Mucosa of stomach (tissue), 1 donor: ENCODE results near the gene SPAG6.

Source experiments
- H3K27me3 ChIP-seq: one replicate; pipeline ENCODE4 v1.7.0; 2013; ENCODE audit warnings: mild to moderate bottlenecking, low read length; ENCODE audit not compliant: control insufficient read depth, insufficient read depth
- H3K36me3 ChIP-seq: one replicate; pipeline ENCODE4 v1.7.0; 2013; ENCODE audit warnings: low read length; ENCODE audit not compliant: control insufficient read depth, insufficient read depth
- H3K4me1 ChIP-seq: one replicate; pipeline ENCODE4 v1.7.0; 2013; ENCODE audit warnings: mild to moderate bottlenecking, low read length; ENCODE audit not compliant: control insufficient read depth, insufficient read depth
- H3K4me3 ChIP-seq: one replicate; pipeline ENCODE4 v1.7.0; 2013; ENCODE audit warnings: low read length
- H3K9ac ChIP-seq: one replicate; pipeline ENCODE4 v1.7.0; 2013; ENCODE audit warnings: mild to moderate bottlenecking, low read length, moderate library complexity
- H3K9me3 ChIP-seq: one replicate; pipeline ENCODE4 v1.7.0; 2013; ENCODE audit warnings: mild to moderate bottlenecking, low read length, moderate library complexity; ENCODE audit not compliant: control insufficient read depth
- donor health status: Pancreatic carcinoma.

Gene SPAG6

GRCh38 chr10:22461891-22462290 is 116.6 kb downstream of the SPAG6 start:
- H3K9ac ChIP-seq, result no peak overlapping the region
- no peaks in the 10 kb centered on the region for H3K4me1 ChIP-seq
- H3K9me3 ChIP-seq, result no peaks in the 10 kb centered on the region
- no peak overlapping the region for H3K4me3 ChIP-seq
- H3K36me3 ChIP-seq, result no peaks in the 10 kb centered on the region
- no peaks in the 10 kb centered on the region for H3K27me3 ChIP-seq

- H3K4me3 ChIP-seq, result no peak overlapping the region
- no peaks in the 10 kb centered on the region for H3K27me3 ChIP-seq
- H3K9ac ChIP-seq, result no peak overlapping the region
- H3K36me3 ChIP-seq, result no peaks in the 10 kb centered on the region
- no peaks in the 10 kb centered on the region for H3K9me3 ChIP-seq
- no peaks in the 10 kb centered on the region for H3K4me1 ChIP-seq
Measured at GRCh38 chr10:22463255-22463654, 118.0 kb downstream of the SPAG6 start.

- Histone ChIP-seq H3K4me3 (no peak overlapping the region), H3K36me3 (no peaks in the 10 kb centered on the region), H3K9ac (no peak overlapping the region), H3K9me3 (no peaks in the 10 kb centered on the region), H3K27me3 (no peaks in the 10 kb centered on the region), H3K4me1 (no peaks in the 10 kb centered on the region)
Measured at GRCh38 chr10:22464966-22465629, 119.8 kb downstream of the SPAG6 start.

GRCh38 chr10:22466763-22467334 is 121.6 kb downstream of the SPAG6 start:
- no peak overlapping the region for H3K9ac ChIP-seq
- H3K36me3 ChIP-seq, result no peaks in the 10 kb centered on the region
- H3K4me3 ChIP-seq, result no peak overlapping the region
- no peaks in the 10 kb centered on the region for H3K9me3 ChIP-seq
- no peaks in the 10 kb centered on the region for H3K4me1 ChIP-seq
- no peaks in the 10 kb centered on the region for H3K27me3 ChIP-seq
